Measurements from ENCODE around the gene NANOG.
"Not testable (repeated sequence)": the region's sequence is repeated elsewhere in the genome, so short reads cannot be mapped to it uniquely, and the experiment has no call there.

Gene NANOG

GRCh38 chr12:7788884-7789528 lies at the start of gene NANOG:
NANOG (plus strand) TSS chr12:7789402; CDS start chr12:7789615, 213 bp downstream.
- DNase-seq (ENCODE audit: low spot score), result not testable (repeated sequence)

- no peak for DNase-seq (ENCODE audit: low spot score)
Measured at GRCh38 chr12:7747246-7747645, 42.0 kb upstream of the NANOG start, which contains the start of gene CLEC4C. CLEC4C (minus strand) TSS chr12:7747375; CDS start chr12:7747348, 27 bp downstream.

- DNase-seq (ENCODE audit: low spot score), result no peak
Measured at GRCh38 chr12:7748852-7749251, 40.4 kb upstream of the NANOG start.

- no peak for DNase-seq (ENCODE audit: low spot score)
Measured at GRCh38 chr12:7749442-7749841, 39.8 kb upstream of the NANOG start.

- DNase-seq (ENCODE audit: low spot score), result no peak
Measured at GRCh38 chr12:7750350-7750749, 38.9 kb upstream of the NANOG start.

- DNase-seq (ENCODE audit: low spot score), result no peak
Measured at GRCh38 chr12:7751394-7751793, 37.8 kb upstream of the NANOG start.

GRCh38 chr12:7751941-7752922 lies 37.0 kb upstream of the NANOG start:
- DNase-seq (ENCODE audit: low spot score), result not testable (repeated sequence)

- not testable (repeated sequence) for DNase-seq (ENCODE audit: low spot score)
Measured at GRCh38 chr12:7755668-7756067, 33.5 kb upstream of the NANOG start.

GRCh38 chr12:7756993-7757392 lies 32.2 kb upstream of the NANOG start:
- no peak for DNase-seq (ENCODE audit: low spot score)

- DNase-seq (ENCODE audit: low spot score), result no peak
Measured at GRCh38 chr12:7758766-7759140, 30.4 kb upstream of the NANOG start.

- DNase-seq (ENCODE audit: low spot score), result no peak
Measured at GRCh38 chr12:7769999-7770398, 19.2 kb upstream of the NANOG start.

GRCh38 chr12:7781274-7781673 lies 7.9 kb upstream of the NANOG start:
- no peak for DNase-seq (ENCODE audit: low spot score)

GRCh38 chr12:7782055-7782454 lies 7.1 kb upstream of the NANOG start:
- DNase-seq (ENCODE audit: low spot score), result no peak

GRCh38 chr12:7783433-7783832 lies 5.8 kb upstream of the NANOG start:
- DNase-seq (ENCODE audit: low spot score), result not testable (repeated sequence)

- no peak for DNase-seq (ENCODE audit: low spot score)
Measured at GRCh38 chr12:7784701-7785100, 4.5 kb upstream of the NANOG start.

GRCh38 chr12:7787574-7788293 lies 1.5 kb upstream of the NANOG start:
- DNase-seq (ENCODE audit: low spot score), result no peak

- DNase-seq (ENCODE audit: low spot score), result no peak
Measured at GRCh38 chr12:7788294-7788660, 925 bp upstream of the NANOG start.

- no peak for DNase-seq (ENCODE audit: low spot score)
Measured at GRCh38 chr12:7793211-7793610, 4.0 kb downstream of the NANOG start.

- DNase-seq (ENCODE audit: low spot score), result not testable (repeated sequence)
Measured at GRCh38 chr12:7797269-7797668, 8.1 kb downstream of the NANOG start.

GRCh38 chr12:7797698-7798398 lies 8.6 kb downstream of the NANOG start:
- DNase-seq (ENCODE audit: low spot score), result no peak

GRCh38 chr12:7798750-7799308 lies 9.6 kb downstream of the NANOG start:
- DNase-seq (ENCODE audit: low spot score), result not testable (repeated sequence)

Measured in CD4-positive, alpha-beta T cell treated with Interleukin-6 at 100 ng/mL for 8 hours (primary cell).